Neutrophil (primary cell): ENCODE measurements around the gene BNIP1.

ENCODE experiments used
- H3K27ac ChIP-seq: fragments of 200-600 bp; sonication (generic); 2 replicates; pipeline ENCODE4 v1.5.1; 2016; ENCODE audit warnings: mild to moderate bottlenecking, moderate library complexity
- H3K27me3 ChIP-seq: fragments of 200-600 bp; sonication (generic); 2 replicates; pipeline ENCODE4 v1.6.0; 2016; ENCODE audit warnings: mild to moderate bottlenecking
- H3K36me3 ChIP-seq: fragments of 200-600 bp; sonication (generic); 2 replicates; pipeline ENCODE4 v1.5.1; 2017
- H3K4me1 ChIP-seq, 2 experiments: fragments of 200-600 bp in 1 of 2; sonication (generic) in 1 of 2; 1 replicate in 1 of 2; 2 replicates in 1 of 2; pipeline versions ENCODE4 v1.5.1 to v1.6.1; 2013 to 2016; ENCODE audit warnings: low read depth in 1 of 2, low read length in 1 of 2, mild to moderate bottlenecking in 1 of 2, moderate library complexity in 1 of 2; ENCODE audit not compliant: control insufficient read depth in 1 of 2, insufficient read depth in 1 of 2
- H3K4me3 ChIP-seq, 2 experiments: fragments of 200-600 bp in 1 of 2; sonication (generic) in 1 of 2; 1 replicate in 1 of 2; 2 replicates in 1 of 2; pipeline ENCODE4 v1.5.1; 2013 to 2016; ENCODE audit warnings: low read depth in 1 of 2, low read length in 1 of 2, mild to moderate bottlenecking in 1 of 2, moderate library complexity in 1 of 2
- H3K9me3 ChIP-seq: fragments of 200-600 bp; sonication (generic); 2 replicates; pipeline ENCODE4 v1.5.1; 2016
- TF ChIP-seq, protein P1 (sequence below): fragments of 200-600 bp; sonication (generic); IDR thresholded peaks from 2 replicates; pipeline ENCODE4 v1.5.1; 2016; ENCODE audit warnings: antibody characterized with exemption

Gene BNIP1

DNA sequence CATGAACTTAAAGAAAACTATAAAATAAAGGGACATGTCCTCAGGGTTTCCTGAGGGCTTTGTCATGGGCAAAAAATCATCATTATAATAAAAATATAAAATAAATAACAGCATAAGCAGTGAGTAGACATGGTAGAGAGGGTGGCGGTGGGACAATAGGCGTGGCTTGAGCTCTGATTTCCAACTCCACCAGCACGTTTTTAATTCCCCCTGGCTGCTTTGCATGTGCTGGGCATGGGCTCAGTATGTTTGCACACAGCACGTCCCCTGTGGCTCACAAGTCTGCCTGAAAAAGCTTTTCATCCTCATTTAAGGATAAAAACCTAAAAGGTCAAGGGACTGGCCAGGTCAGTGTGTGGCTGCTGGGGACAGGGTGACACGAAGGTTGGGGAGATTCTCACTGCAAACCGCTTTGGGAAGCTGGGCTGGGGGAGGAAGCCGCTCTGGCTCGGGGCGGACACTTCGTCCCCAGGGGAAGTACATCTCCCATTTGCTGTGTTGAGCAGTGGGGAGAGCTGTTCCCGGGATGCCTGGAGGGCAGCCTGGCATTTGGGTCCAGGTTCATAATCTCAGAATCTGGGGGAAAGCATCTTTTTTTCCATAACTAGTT is 58.0 kb downstream of the BNIP1 start:
- no peak overlapping the region for H3K4me3 ChIP-seq
- H3K27me3 ChIP-seq, result peaks cover 48% of the 10 kb centered on the region
- TF ChIP-seq, protein P1, sequence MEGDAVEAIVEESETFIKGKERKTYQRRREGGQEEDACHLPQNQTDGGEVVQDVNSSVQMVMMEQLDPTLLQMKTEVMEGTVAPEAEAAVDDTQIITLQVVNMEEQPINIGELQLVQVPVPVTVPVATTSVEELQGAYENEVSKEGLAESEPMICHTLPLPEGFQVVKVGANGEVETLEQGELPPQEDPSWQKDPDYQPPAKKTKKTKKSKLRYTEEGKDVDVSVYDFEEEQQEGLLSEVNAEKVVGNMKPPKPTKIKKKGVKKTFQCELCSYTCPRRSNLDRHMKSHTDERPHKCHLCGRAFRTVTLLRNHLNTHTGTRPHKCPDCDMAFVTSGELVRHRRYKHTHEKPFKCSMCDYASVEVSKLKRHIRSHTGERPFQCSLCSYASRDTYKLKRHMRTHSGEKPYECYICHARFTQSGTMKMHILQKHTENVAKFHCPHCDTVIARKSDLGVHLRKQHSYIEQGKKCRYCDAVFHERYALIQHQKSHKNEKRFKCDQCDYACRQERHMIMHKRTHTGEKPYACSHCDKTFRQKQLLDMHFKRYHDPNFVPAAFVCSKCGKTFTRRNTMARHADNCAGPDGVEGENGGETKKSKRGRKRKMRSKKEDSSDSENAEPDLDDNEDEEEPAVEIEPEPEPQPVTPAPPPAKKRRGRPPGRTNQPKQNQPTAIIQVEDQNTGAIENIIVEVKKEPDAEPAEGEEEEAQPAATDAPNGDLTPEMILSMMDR, result no peak

DNA sequence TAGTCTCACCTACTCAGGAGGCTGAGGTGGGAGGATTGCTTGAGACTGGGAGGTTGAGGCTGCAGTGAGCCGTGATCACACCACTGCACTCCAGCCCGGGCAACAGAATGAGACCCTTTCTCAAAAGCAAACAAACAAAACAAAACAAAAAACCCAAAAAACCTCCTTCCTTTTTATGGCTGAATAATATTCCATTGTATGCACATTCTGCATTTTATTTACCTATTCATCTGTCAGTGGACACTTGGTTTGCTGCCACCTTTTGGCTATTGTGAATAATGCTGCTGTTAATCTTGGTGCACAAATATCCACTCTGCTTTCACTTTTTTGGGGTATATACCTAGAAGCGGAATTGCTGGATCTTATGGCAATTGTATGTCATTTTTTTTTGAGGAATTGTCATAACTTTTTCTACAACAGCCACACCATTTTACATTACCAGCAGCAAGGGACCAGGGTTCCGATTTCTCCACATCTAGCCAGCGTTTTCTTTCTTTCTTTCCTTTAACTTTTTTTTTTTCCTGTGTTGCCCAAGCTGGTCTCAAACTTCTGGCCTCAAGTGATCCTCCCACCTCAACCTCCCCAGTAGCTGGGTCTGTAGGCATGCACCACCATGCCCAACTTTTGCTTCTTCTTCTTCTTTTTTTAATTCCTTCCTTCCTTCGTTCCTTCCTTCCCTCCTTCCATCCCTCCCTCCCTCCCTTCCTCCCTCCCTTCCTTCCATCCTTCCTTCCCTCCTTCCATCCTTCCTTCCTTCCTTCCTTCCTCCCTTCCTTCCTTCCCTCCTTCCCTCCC is 60.1 kb downstream of the BNIP1 start:
- TF ChIP-seq, protein P1, result no peak

More for the DNA sequence above, 58.0 kb downstream of the BNIP1 start:
- Histone ChIP-seq H3K27ac (no peak overlapping the region), H3K36me3 (no peaks in the 10 kb centered on the region), H3K4me1 (no peaks in the 10 kb centered on the region), H3K9me3 (no peaks in the 10 kb centered on the region)

DNA sequence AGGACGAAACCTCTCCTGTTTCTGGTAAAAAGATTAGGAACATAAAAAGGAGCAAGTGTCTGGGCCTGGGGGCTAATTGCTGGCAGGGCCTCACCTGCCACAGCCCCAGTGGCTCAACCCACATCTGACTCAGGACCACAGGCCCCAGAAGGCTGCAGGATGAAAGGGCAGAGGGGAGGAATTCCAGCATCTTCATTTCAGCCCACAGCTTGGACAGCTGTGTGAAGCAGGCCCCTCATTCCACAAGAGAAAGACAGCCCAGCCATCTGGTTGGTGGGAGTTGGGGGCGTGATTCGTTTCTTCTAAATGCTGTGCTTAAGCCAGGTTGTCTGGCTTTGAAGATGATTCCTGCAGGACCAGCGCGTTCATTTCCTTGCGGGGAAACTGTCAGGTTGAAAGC is 61.6 kb downstream of the BNIP1 start:
- H3K4me1 ChIP-seq, result no peaks in the 10 kb centered on the region
- H3K36me3 ChIP-seq, result no peaks in the 10 kb centered on the region
- no peak overlapping the region for H3K4me3 ChIP-seq
- no peak overlapping the region for H3K27ac ChIP-seq
- TF ChIP-seq, protein P1, result no peak
- H3K27me3 ChIP-seq, result peaks cover 49% of the 10 kb centered on the region
- H3K9me3 ChIP-seq, result no peaks in the 10 kb centered on the region

More for the DNA sequence above, 60.1 kb downstream of the BNIP1 start:
- Histone ChIP-seq H3K4me1 (no peaks in the 10 kb centered on the region), H3K9me3 (no peaks in the 10 kb centered on the region), H3K27me3 (peaks cover 55% of the 10 kb centered on the region), H3K4me3 (no peak overlapping the region), H3K27ac (no peak overlapping the region), H3K36me3 (no peaks in the 10 kb centered on the region)

DNA sequence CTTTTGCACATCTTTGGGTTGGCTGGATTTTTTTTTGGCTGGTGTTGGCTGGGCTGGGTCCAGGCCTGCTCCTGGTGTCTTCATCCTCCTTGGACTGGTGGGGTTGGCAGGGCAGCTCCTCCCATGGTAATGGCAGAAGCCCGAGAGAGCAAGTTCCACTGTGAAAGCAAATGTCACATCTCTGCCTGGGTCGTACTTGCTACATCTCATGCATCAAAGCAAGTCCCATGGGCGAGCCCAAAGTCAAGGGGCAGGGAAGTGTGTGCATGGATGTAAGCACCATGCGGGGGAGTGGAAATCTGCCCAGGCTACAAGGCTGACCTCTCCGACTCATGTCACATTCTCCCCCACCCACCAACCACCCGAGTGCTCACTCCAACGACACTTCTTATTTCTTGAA is 64.0 kb downstream of the BNIP1 start:
- Histone ChIP-seq H3K9me3 (no peaks in the 10 kb centered on the region), H3K27me3 (peaks cover 32% of the 10 kb centered on the region), H3K4me3 (no peak overlapping the region), H3K4me1 (no peaks in the 10 kb centered on the region), H3K27ac (no peak overlapping the region), H3K36me3 (no peaks in the 10 kb centered on the region)
- TF ChIP-seq, protein P1, result no peak

DNA sequence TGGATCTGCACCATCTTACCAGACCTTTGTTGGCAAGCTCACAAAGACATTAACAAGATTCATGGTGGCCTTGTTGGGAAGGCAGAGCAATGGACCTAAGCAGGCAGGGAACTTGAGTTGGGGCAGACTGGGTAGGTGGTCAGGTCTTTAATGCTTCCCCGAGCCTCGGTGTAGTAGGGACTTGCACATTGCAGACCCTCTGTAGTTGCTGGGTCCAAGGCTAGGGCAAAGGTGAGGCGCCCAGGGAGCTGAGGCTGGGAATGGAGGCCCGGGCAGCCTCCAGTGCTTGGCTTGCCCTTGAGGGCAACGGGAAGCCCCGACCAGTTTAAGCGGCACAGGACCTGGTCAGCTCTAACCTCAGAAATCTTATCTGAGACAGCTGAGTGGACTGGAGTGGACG is 66.5 kb downstream of the BNIP1 start:
- Histone ChIP-seq H3K4me1 (no peaks in the 10 kb centered on the region), H3K27me3 (peaks cover 35% of the 10 kb centered on the region), H3K4me3 (no peak overlapping the region), H3K36me3 (no peaks in the 10 kb centered on the region), H3K27ac (no peak overlapping the region), H3K9me3 (no peaks in the 10 kb centered on the region)
- TF ChIP-seq, protein P1, result no peak
